ENCODE results near the gene CTDSPL2.
A peak's percentile ranks its signal among the peaks of the same experiment; 100 is the strongest.
"Not testable (repeated sequence)": the region's sequence is repeated elsewhere in the genome, so short reads cannot be mapped to it uniquely, and the experiment has no call there.

The CTDSPL2 gene

GRCh38 chr15:44542596-44542995 lies 115.2 kb downstream of the CTDSPL2 start:
- no peak for DNase-seq

- DNase-seq, result not testable (repeated sequence)
These were observed 117.3 kb downstream of the CTDSPL2 start for GRCh38 chr15:44544745-44545144.

- DNase-seq, result peak; percentile 91
These were observed 118.7 kb downstream of the CTDSPL2 start for GRCh38 chr15:44545913-44546802.

GRCh38 chr15:44549152-44549551 lies 121.7 kb downstream of the CTDSPL2 start:
- DNase-seq, result not testable (repeated sequence)

- DNase-seq, result peak; percentile 16
These were observed 122.8 kb downstream of the CTDSPL2 start for GRCh38 chr15:44550256-44550655.

- DNase-seq, result no peak
These were observed 123.3 kb downstream of the CTDSPL2 start for GRCh38 chr15:44550734-44551133.

- DNase-seq, result no peak
These were observed 127.7 kb downstream of the CTDSPL2 start for GRCh38 chr15:44554934-44555723.

- DNase-seq, result not testable (repeated sequence)
These were observed 133.5 kb downstream of the CTDSPL2 start for GRCh38 chr15:44560926-44561325.

- DNase-seq, result no peak
These were observed 138.1 kb downstream of the CTDSPL2 start for GRCh38 chr15:44565387-44566154.

GRCh38 chr15:44566155-44566540 lies 138.7 kb downstream of the CTDSPL2 start:
- no peak for DNase-seq

GRCh38 chr15:44568338-44568737 lies 140.9 kb downstream of the CTDSPL2 start:
- DNase-seq, result no peak

- no peak for DNase-seq
These were observed 141.9 kb downstream of the CTDSPL2 start for GRCh38 chr15:44569316-44569715.

GRCh38 chr15:44570361-44570760 lies 142.9 kb downstream of the CTDSPL2 start:
- DNase-seq, result no peak

- no peak for DNase-seq
These were observed 146.0 kb downstream of the CTDSPL2 start for GRCh38 chr15:44573386-44573785.

GRCh38 chr15:44574734-44575133 lies 147.3 kb downstream of the CTDSPL2 start:
- no peak for DNase-seq
